ENCODE results near the gene DSG4.

The DSG4 gene

GRCh38 chr18:31446854-31447253, 70.3 kb downstream of the DSG4 start:
- DNase-seq (ENCODE audit: low spot score) = no peak

- no peak for DNase-seq (ENCODE audit: low spot score)
These were observed 71.1 kb downstream of the DSG4 start, which contains the start of gene DSG3 for GRCh38 chr18:31447530-31448191. DSG3 (plus strand) TSS chr18:31447741; CDS start chr18:31447878, 137 bp downstream.

GRCh38 chr18:31450409-31450808, 73.8 kb downstream of the DSG4 start:
- DNase-seq (ENCODE audit: low spot score) = no peak

GRCh38 chr18:31451625-31452024, 75.0 kb downstream of the DSG4 start:
- no peak for DNase-seq (ENCODE audit: low spot score)

- DNase-seq (ENCODE audit: low spot score) = no peak
These were observed 77.6 kb downstream of the DSG4 start for GRCh38 chr18:31454066-31454708.
